Liver (tissue), 9 donors: ENCODE results near the gene STARD3. TPM values are rescaled to one million over a fixed set of nuclear protein-coding genes. Genes with fewer than 3 reads are reported as not detected.

Experiments used
- DNase-seq: peaks from one replicate; pipeline ENCODE4 v3.0.0-alpha.2; 2017; ENCODE audit warnings: low spot score
- H3K27ac ChIP-seq, 2 donors: one replicate each; pipeline ENCODE4 v1.7.0; 2013; ENCODE audit warnings: inconsistent platforms in 2 of 2, low read length in 2 of 2, control low read depth in 1 of 2, low read depth in 1 of 2, mild to moderate bottlenecking in 1 of 2
- H3K27me3 ChIP-seq, 4 donors: one replicate each; pipeline versions ENCODE4 v1.6.1 to v1.7.0; 2013; ENCODE audit warnings: low read length in 3 of 4, inconsistent platforms in 1 of 4, mild to moderate bottlenecking in 1 of 4, moderate library complexity in 1 of 4; ENCODE audit not compliant: control insufficient read depth in 4 of 4, insufficient read depth in 4 of 4
- H3K36me3 ChIP-seq, 4 donors: one replicate each; pipeline versions ENCODE4 v1.6.1 to v1.7.0; 2013; ENCODE audit warnings: low read length in 3 of 4, mild to moderate bottlenecking in 3 of 4, low read depth in 1 of 4, moderate library complexity in 1 of 4; ENCODE audit not compliant: control insufficient read depth in 4 of 4, insufficient read depth in 3 of 4
- H3K4me1 ChIP-seq, 4 donors: one replicate each; pipeline versions ENCODE4 v1.6.1 to v1.7.0; 2013; ENCODE audit warnings: low read length in 3 of 4, mild to moderate bottlenecking in 3 of 4, moderate library complexity in 1 of 4; ENCODE audit not compliant: control insufficient read depth in 4 of 4, insufficient read depth in 4 of 4
- H3K4me3 ChIP-seq, 3 donors: one replicate each; pipeline versions ENCODE4 v1.6.1 to v1.7.0; 2013; ENCODE audit warnings: low read length in 3 of 3, control low read depth in 1 of 3, low read depth in 1 of 3, mild to moderate bottlenecking in 1 of 3
- H3K9ac ChIP-seq, 2 donors: one replicate each; pipeline ENCODE4 v1.7.0; 2013; ENCODE audit warnings: low read length in 2 of 2, mild to moderate bottlenecking in 2 of 2, moderate library complexity in 2 of 2, control low read depth in 1 of 2, low read depth in 1 of 2
- H3K9me3 ChIP-seq, 4 donors: one replicate each; pipeline versions ENCODE4 v1.6.1 to v1.7.0; 2013; ENCODE audit warnings: low read length in 3 of 4; ENCODE audit not compliant: control insufficient read depth in 4 of 4
- FOXA1 ChIP-seq: IDR thresholded peaks from 2 replicates; pipeline ENCODE4 v1.6.1; 2016; ENCODE audit warnings: antibody characterized with exemption
- FOXA2 ChIP-seq: IDR thresholded peaks from 2 replicates; pipeline ENCODE4 v1.6.1; 2016; ENCODE audit warnings: antibody characterized with exemption
- GABPA ChIP-seq, 2 donors: IDR thresholded peaks in 1 of 2; conservative IDR thresholded peaks in 1 of 2; 2 replicates each; pipeline ENCODE4 v1.6.1; 2016; ENCODE audit warnings: antibody characterized with exemption in 2 of 2, mild to moderate bottlenecking in 1 of 2, moderate library complexity in 1 of 2
- HNF4G ChIP-seq: IDR thresholded peaks from 2 replicates; pipeline ENCODE4 v1.6.1; 2016; ENCODE audit warnings: antibody characterized with exemption
- RXRA ChIP-seq, 2 donors: IDR thresholded peaks; 2 replicates each; pipeline ENCODE4 v1.6.1; 2017 to 2018; ENCODE audit warnings: antibody characterized with exemption in 2 of 2, mild to moderate bottlenecking in 1 of 2
- TAF1 ChIP-seq: conservative IDR thresholded peaks from 2 replicates; pipeline ENCODE4 v1.6.1; 2016; ENCODE audit warnings: antibody characterized with exemption, mild to moderate bottlenecking
- YY1 ChIP-seq: IDR thresholded peaks from 2 replicates; pipeline ENCODE4 v1.6.1; 2016; ENCODE audit warnings: antibody characterized with exemption, mild to moderate bottlenecking
- WGBS: extraction: QIAGEN DNeasy Blood & Tissue Kit; methylation state at CpG from one replicate; pipeline ENCODE4 v1.1.7; 2013; 5-methylcytosine and 5-hydroxymethylcytosine counted together
- polyA plus RNA-seq, 2 donors: library from polyadenylated mRNA; stranded (reverse) in 1 of 2; unstranded in 1 of 2; fragments of 200-250 nt in 1 of 2; fragments of >200 nt in 1 of 2; fragmentation: Nextera tagmentation in 1 of 2; extraction: Ambion mirVana in 1 of 2; gene quantifications; one replicate each; pipeline versions ENCODE4 v1.2.1 to v1.2.3, GENCODE V29; 2013 to 2015
- total RNA-seq, 2 donors: library from RNA; depleted of rRNA; stranded (reverse); fragments of >200 nt; gene quantifications; one replicate each; pipeline ENCODE4 v1.2.3, GENCODE V29; 2014
- TF ChIP-seq, protein P1 (sequence below): IDR thresholded peaks from 2 replicates; pipeline ENCODE4 v1.6.1; 2016; ENCODE audit warnings: antibody characterized with exemption
- TF ChIP-seq, protein P2 (sequence below): fragments of 150-350 bp; IDR thresholded peaks from 2 replicates; pipeline ENCODE4 v1.5.1; 2017; ENCODE audit warnings: improper control_type of control experiment, low read depth, low read length; ENCODE audit not compliant: missing input control
- TF ChIP-seq, protein P3 (sequence below): IDR thresholded peaks from 2 replicates; pipeline ENCODE4 v1.6.1; 2016; ENCODE audit warnings: antibody characterized with exemption, mild to moderate bottlenecking
- TF ChIP-seq, protein P4 (sequence below): IDR thresholded peaks from 2 replicates; pipeline ENCODE4 v1.6.1; 2016; ENCODE audit warnings: antibody characterized with exemption
- donor health status: healthy.
- donor health status: healthy.
- donor health status: healthy.
- donor health status: healthy.
- donor health status: healthy.

The STARD3 gene
- total and polyA plus RNA-seq, 4 donors: 15.0 to 34.0 (median 23.2) TPM

DNA sequence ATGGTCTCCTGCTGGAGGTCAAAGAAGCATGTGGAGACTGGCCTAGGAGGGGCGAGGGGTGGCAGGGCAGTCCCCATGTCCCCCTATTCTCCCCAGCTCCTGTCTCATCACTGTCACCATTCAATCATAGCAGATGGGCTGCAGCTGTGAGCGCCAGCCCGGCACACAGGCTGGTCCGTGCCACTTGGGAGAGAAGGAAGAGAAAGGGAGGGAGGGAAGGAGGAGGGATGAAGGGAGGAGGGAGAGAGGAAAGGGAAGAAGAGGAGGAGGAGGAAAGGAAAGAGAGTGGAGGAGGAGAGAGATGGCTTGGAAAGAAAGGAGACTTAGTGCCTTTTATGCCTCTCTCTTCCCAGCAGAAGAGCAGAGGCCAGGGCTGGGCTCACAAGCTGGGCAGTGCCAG, 41.6 kb upstream of the STARD3 start (continued):
- no peak for TF ChIP-seq HNF4G
- TF ChIP-seq, protein P1, sequence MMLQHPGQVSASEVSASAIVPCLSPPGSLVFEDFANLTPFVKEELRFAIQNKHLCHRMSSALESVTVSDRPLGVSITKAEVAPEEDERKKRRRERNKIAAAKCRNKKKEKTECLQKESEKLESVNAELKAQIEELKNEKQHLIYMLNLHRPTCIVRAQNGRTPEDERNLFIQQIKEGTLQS: no peak
- TF ChIP-seq FOXA2: no peak
- TF ChIP-seq YY1: no peak

DNA sequence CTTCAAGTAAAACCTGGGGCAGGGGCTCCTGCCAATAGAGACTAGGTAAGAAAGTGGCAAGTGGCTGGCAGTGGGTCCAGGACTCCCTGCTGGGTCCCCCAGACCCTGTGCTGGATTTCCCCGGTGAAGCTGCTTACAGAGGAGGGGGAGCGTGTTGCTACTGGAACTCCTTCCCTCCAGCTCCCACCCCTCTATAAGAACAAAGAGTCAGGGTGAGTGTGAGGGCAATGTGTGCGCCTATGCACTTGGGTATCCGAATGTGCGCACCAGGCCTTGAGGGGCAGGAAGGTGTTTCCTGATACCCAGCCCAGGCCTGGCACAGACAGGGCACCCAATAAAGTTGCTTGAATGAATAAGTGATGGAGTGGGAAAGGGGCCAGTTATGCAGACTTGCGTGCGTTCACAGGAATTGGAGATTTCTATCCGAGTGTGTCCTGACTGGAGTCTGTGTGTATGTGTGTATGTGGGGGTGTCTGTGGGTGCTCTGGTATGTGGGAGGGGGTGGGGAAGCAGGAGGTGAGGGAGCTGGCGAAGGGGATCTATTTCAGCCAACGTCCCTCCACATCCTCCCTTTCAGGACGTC, 40.9 kb upstream of the STARD3 start:
- TF ChIP-seq RXRA (IDR thresholded peaks at IDR 0.05) (no peak), TAF1 (no peak), YY1 (no peak), FOXA1 (no peak)
- TF ChIP-seq, protein P2, sequence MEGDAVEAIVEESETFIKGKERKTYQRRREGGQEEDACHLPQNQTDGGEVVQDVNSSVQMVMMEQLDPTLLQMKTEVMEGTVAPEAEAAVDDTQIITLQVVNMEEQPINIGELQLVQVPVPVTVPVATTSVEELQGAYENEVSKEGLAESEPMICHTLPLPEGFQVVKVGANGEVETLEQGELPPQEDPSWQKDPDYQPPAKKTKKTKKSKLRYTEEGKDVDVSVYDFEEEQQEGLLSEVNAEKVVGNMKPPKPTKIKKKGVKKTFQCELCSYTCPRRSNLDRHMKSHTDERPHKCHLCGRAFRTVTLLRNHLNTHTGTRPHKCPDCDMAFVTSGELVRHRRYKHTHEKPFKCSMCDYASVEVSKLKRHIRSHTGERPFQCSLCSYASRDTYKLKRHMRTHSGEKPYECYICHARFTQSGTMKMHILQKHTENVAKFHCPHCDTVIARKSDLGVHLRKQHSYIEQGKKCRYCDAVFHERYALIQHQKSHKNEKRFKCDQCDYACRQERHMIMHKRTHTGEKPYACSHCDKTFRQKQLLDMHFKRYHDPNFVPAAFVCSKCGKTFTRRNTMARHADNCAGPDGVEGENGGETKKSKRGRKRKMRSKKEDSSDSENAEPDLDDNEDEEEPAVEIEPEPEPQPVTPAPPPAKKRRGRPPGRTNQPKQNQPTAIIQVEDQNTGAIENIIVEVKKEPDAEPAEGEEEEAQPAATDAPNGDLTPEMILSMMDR: no peak
- H3K36me3 ChIP-seq: no peaks in the 10 kb centered on the region
- no peak overlapping the region for H3K9ac ChIP-seq
- no peaks in the 10 kb centered on the region for H3K9me3 ChIP-seq
- H3K27me3 ChIP-seq: peaks cover 4 to 19% (median 14%) of the 10 kb centered on the region in 4 donors
- no peak overlapping the region for H3K4me3 ChIP-seq
- H3K27ac ChIP-seq: no peak overlapping the region
- no peak for DNase-seq
- 21% methylated on average over 11 of the region's 11 CpGs for WGBS
- peaks cover 0 to 12% (median 7%) of the 10 kb centered on the region in 4 donors for H3K4me1 ChIP-seq

DNA sequence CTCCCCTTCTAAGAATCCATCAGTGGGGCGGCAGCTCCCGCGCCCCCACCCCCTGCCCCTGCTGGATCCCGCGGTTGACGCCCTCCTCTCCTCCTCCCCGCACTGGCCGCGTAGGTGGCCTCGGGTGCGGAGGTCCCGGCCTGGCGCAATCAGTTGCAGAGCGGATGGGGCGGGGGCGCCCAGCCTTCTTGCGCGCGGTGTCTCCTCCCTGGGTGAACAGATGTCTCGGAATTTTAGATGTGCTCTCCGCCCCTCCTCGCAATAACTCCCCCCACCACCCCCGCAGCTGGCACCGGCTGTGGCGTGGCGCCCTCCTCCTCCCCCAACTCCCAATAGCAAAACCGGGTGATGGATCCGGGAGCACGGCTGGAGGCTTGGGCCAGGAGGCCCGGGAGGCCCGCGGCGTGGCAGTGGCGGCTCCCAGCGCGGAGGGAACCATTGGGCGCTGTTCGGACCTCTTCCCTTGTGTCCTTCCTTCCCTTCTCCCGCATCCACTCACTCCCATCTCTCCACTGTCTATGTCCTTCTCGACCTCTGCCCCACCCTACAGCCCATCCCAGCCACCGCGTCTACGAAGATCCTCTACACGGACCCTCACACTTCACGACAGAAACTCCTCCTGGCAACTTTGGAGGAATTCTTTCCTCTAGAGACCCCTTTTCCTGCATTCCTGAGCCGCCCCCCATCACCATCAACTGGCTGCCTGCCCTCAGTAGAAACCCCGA, 40.2 kb upstream of the STARD3 start:
- H3K9me3 ChIP-seq: no peaks in the 10 kb centered on the region
- H3K27ac ChIP-seq: no peak overlapping the region
- DNase-seq: no peak
- H3K4me1 ChIP-seq: peaks cover 0 to 12% (median 7%) of the 10 kb centered on the region in 4 donors
- H3K36me3 ChIP-seq: no peaks in the 10 kb centered on the region
- H3K4me3 ChIP-seq: no peak overlapping the region
- H3K27me3 ChIP-seq: peaks cover 4 to 25% (median 14%) of the 10 kb centered on the region in 4 donors
- no peak overlapping the region for H3K9ac ChIP-seq
- TF ChIP-seq, protein P3, sequence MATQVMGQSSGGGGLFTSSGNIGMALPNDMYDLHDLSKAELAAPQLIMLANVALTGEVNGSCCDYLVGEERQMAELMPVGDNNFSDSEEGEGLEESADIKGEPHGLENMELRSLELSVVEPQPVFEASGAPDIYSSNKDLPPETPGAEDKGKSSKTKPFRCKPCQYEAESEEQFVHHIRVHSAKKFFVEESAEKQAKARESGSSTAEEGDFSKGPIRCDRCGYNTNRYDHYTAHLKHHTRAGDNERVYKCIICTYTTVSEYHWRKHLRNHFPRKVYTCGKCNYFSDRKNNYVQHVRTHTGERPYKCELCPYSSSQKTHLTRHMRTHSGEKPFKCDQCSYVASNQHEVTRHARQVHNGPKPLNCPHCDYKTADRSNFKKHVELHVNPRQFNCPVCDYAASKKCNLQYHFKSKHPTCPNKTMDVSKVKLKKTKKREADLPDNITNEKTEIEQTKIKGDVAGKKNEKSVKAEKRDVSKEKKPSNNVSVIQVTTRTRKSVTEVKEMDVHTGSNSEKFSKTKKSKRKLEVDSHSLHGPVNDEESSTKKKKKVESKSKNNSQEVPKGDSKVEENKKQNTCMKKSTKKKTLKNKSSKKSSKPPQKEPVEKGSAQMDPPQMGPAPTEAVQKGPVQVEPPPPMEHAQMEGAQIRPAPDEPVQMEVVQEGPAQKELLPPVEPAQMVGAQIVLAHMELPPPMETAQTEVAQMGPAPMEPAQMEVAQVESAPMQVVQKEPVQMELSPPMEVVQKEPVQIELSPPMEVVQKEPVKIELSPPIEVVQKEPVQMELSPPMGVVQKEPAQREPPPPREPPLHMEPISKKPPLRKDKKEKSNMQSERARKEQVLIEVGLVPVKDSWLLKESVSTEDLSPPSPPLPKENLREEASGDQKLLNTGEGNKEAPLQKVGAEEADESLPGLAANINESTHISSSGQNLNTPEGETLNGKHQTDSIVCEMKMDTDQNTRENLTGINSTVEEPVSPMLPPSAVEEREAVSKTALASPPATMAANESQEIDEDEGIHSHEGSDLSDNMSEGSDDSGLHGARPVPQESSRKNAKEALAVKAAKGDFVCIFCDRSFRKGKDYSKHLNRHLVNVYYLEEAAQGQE: no peak
- TF ChIP-seq HNF4G (no peak), YY1 (no peak), FOXA2 (no peak), GABPA (IDR thresholded peaks at IDR 0.05 in 1 of 2, conservative IDR thresholded peaks at IDR 0.05 in 1 of 2) (no peak)
- TF ChIP-seq, protein P4, sequence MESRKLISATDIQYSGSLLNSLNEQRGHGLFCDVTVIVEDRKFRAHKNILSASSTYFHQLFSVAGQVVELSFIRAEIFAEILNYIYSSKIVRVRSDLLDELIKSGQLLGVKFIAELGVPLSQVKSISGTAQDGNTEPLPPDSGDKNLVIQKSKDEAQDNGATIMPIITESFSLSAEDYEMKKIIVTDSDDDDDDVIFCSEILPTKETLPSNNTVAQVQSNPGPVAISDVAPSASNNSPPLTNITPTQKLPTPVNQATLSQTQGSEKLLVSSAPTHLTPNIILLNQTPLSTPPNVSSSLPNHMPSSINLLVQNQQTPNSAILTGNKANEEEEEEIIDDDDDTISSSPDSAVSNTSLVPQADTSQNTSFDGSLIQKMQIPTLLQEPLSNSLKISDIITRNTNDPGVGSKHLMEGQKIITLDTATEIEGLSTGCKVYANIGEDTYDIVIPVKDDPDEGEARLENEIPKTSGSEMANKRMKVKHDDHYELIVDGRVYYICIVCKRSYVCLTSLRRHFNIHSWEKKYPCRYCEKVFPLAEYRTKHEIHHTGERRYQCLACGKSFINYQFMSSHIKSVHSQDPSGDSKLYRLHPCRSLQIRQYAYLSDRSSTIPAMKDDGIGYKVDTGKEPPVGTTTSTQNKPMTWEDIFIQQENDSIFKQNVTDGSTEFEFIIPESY: no peak
- 5% methylated on average over 47 of the region's 47 CpGs for WGBS
